BE2C (cell line): ENCODE results near the gene FAM229B.

Experiments used
- DNase-seq: peaks from one replicate; pipeline ENCODE4 v3.0.0-alpha.2; 2020
- H3K27me3 ChIP-seq: fragments of 250-450 bp; sonication (Bioruptor Pico); 2 replicates; pipeline ENCODE4 v1.5.1; 2020; ENCODE audit warnings: mild to moderate bottlenecking
- H3K36me3 ChIP-seq: fragments of 250-450 bp; sonication (Bioruptor Pico); 2 replicates; pipeline ENCODE4 v1.5.1; 2020; ENCODE audit warnings: mild to moderate bottlenecking
- H3K4me1 ChIP-seq: fragments of 250-450 bp; sonication (Bioruptor Pico); 2 replicates; pipeline ENCODE4 v1.5.1; 2020
- H3K4me3 ChIP-seq: 2 replicates; pipeline ENCODE4 v1.5.1; 2011; ENCODE audit warnings: low read depth, low read length
- H3K9me3 ChIP-seq: fragments of 250-450 bp; sonication (Bioruptor Pico); 2 replicates; pipeline ENCODE4 v1.5.1; 2020
- TF ChIP-seq, protein P1 (sequence below): IDR thresholded peaks from 2 replicates; pipeline ENCODE4 v1.5.1; 2012; ENCODE audit warnings: mild to moderate bottlenecking, low read depth, low read length

FAM229B gene

DNA sequence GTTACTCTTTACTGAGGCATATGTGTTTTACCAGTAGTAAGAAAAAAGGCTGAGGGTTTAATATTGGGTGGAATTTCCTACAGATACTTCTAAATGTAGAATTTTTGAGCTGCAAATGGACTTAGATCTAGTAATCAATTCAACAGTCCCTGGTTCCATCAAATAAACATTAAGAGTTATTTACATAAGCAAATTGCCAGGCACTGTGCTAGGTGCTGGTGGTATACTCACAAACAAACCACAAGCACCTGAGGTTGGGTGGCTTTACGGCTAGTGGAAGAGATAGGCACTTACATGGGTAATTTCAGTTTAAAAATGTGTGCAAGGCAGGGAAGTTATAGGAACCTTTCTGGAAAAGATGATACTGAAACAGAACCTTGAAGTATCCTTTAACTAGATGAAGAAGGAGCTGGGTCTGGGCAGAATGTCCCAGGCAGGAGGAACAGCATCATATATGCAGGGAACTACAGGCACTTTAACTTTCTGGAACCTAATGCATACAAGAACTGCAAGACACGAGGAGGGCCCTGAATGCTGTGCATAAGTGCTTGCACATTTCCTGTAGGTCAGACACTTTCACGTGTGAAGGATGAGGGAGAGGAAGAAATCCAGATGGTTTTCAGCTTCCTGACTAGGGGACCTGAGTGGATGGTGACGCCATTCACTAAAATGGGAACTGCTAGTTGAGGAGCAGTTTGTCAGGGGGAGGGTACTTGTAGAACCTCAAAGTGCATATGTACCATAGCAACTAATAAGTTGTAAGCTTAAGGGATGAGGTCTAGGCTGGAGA, 29.0 kb upstream of the FAM229B start:
- DNase-seq = no peak
- no peaks in the 10 kb centered on the region for H3K9me3 ChIP-seq
- no peaks in the 10 kb centered on the region for H3K27me3 ChIP-seq
- TF ChIP-seq, protein P1, sequence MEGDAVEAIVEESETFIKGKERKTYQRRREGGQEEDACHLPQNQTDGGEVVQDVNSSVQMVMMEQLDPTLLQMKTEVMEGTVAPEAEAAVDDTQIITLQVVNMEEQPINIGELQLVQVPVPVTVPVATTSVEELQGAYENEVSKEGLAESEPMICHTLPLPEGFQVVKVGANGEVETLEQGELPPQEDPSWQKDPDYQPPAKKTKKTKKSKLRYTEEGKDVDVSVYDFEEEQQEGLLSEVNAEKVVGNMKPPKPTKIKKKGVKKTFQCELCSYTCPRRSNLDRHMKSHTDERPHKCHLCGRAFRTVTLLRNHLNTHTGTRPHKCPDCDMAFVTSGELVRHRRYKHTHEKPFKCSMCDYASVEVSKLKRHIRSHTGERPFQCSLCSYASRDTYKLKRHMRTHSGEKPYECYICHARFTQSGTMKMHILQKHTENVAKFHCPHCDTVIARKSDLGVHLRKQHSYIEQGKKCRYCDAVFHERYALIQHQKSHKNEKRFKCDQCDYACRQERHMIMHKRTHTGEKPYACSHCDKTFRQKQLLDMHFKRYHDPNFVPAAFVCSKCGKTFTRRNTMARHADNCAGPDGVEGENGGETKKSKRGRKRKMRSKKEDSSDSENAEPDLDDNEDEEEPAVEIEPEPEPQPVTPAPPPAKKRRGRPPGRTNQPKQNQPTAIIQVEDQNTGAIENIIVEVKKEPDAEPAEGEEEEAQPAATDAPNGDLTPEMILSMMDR = no peak
- H3K4me1 ChIP-seq = no peaks in the 10 kb centered on the region
- H3K36me3 ChIP-seq = no peaks in the 10 kb centered on the region
- H3K4me3 ChIP-seq = no peak overlapping the region

GRCh38 chr6:112061605-112062004, 25.8 kb upstream of the FAM229B start:
- no peaks in the 10 kb centered on the region for H3K36me3 ChIP-seq
- H3K4me1 ChIP-seq = no peaks in the 10 kb centered on the region
- H3K27me3 ChIP-seq = no peaks in the 10 kb centered on the region
- TF ChIP-seq, protein P1 = no peak
- no peak overlapping the region for H3K4me3 ChIP-seq
- no peaks in the 10 kb centered on the region for H3K9me3 ChIP-seq
- DNase-seq = no peak

DNA sequence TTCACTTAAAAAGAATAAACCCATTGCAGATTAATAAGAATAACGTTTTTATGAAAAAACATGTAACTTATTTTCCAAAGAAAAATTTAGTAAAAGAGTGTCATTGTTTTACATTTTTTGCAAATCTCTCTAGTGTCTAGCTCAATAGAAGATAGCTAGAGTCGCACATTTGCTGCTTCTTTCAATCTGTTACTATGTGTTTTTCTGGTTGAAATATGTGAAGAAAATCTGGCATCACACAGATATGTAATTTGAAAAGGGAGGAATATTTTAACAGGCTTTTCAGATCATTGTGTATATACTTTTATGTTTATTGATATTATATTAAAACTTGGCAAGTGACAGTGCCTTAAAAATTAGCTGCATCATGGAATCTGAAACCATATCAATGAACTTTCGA, 24.4 kb upstream of the FAM229B start:
- H3K27me3 ChIP-seq = no peaks in the 10 kb centered on the region
- TF ChIP-seq, protein P1 = no peak
- no peaks in the 10 kb centered on the region for H3K9me3 ChIP-seq
- H3K4me3 ChIP-seq = no peak overlapping the region
- H3K4me1 ChIP-seq = no peaks in the 10 kb centered on the region
- DNase-seq = no peak
- H3K36me3 ChIP-seq = no peaks in the 10 kb centered on the region

DNA sequence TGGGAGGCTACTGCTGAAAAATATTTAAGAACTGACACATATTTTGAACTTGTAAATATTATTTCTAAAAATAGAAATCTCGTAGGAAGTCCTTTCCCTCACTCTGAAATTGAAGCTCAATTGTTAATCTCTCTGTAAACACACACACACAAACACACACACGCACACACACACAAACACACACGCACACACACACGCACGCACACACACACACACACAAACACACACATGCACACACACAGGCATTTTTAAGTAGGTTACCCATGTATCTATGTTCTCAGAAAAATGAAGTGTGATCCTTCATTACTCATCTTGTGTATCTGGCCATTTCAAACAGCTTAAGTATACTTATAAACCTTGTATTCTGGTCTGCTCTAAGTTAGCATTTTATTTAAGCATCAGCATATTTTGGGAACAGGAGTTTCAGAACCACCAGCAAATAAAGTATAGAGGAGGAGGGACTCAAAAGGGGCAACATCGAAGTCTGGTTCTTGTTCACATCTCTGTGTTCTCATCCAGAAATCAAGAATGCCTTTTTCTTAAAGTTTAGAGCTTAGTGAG, 21.9 kb upstream of the FAM229B start:
- Histone ChIP-seq H3K9me3 (no peaks in the 10 kb centered on the region), H3K27me3 (no peaks in the 10 kb centered on the region), H3K4me1 (no peaks in the 10 kb centered on the region), H3K4me3 (no peak overlapping the region), H3K36me3 (peaks cover 3% of the 10 kb centered on the region; the same call in 1 of the 2 replicates)
- TF ChIP-seq, protein P1 = no peak
- no peak for DNase-seq

- Histone ChIP-seq H3K4me1 (no peaks in the 10 kb centered on the region), H3K27me3 (no peaks in the 10 kb centered on the region), H3K36me3 (peaks cover 3% of the 10 kb centered on the region; the same call in 1 of the 2 replicates), H3K9me3 (no peaks in the 10 kb centered on the region), H3K4me3 (no peak overlapping the region)
- TF ChIP-seq, protein P1 = no peak
- DNase-seq = no peak
These were observed 20.8 kb upstream of the FAM229B start for GRCh38 chr6:112066606-112067005.

- no peak for DNase-seq
- H3K36me3 ChIP-seq = no peaks in the 10 kb centered on the region; the same call in 1 of the 2 replicates
- TF ChIP-seq, protein P1 = no peak
These were observed 5.8 kb upstream of the FAM229B start for GRCh38 chr6:112081569-112081968.

More at GRCh38 chr6:112081569-112081968, 5.8 kb upstream of the FAM229B start:
- no peak overlapping the region for H3K4me3 ChIP-seq
- H3K27me3 ChIP-seq = no peaks in the 10 kb centered on the region
- H3K9me3 ChIP-seq = no peaks in the 10 kb centered on the region
- H3K4me1 ChIP-seq = no peaks in the 10 kb centered on the region
